Panc1 (cell line): ENCODE data around the gene KLF17. TPM values are rescaled to one million over a fixed set of nuclear protein-coding genes. Genes with fewer than 3 reads are reported as not detected.

Experiments used
- ATAC-seq: fragments of 200-7000 bp; cut with Tn5 transposase; 2 replicates; pipeline ENCODE4 v1.9.1; 2020; ENCODE audit warnings: mild to moderate bottlenecking, moderate library complexity
- BruUV-seq: library from RNA; stranded (reverse); fragments of 400-500 nt; replicated peaks from 2 replicates; lab custom pipeline; 2021; lab: Mats Ljungman, UMichigan
- CTCF ChIA-PET: fragments of 300-600 bp; sonication (Branson Sonifier 250); formaldehyde crosslinking; loops from one replicate; lab custom pipeline; 2022; ENCODE audit warnings: antibody characterized with exemption; lab: Charles Lee
- POLR2A ChIA-PET: fragments of 300-600 bp; sonication (Branson Sonifier 250); formaldehyde crosslinking; loops from one replicate; lab custom pipeline; 2022; ENCODE audit warnings: antibody characterized with exemption; lab: Charles Lee
- DNase-seq: peaks from one replicate; pipeline ENCODE4 v3.0.0-alpha.2; 2010; ENCODE audit warnings: low read depth, low spot score
- H3K27ac ChIP-seq: 2 replicates; pipeline ENCODE4 v1.5.1; 2011; ENCODE audit warnings: mild to moderate bottlenecking, low read length, inconsistent platforms
- H3K27me3 ChIP-seq: fragments of 200-500 bp; sonication (Bioruptor generic); 2 replicates; pipeline ENCODE4 v1.6.0; 2014; ENCODE audit warnings: low read length, inconsistent platforms; ENCODE audit not compliant: control insufficient read depth, insufficient read depth
- H3K36me3 ChIP-seq: fragments of 200-500 bp; sonication (Bioruptor generic); 2 replicates; pipeline ENCODE4 v1.5.1; 2014; ENCODE audit warnings: inconsistent platforms, mild to moderate bottlenecking, low read length, moderate library complexity; ENCODE audit not compliant: control insufficient read depth, insufficient read depth
- H3K4me1 ChIP-seq: 2 replicates; pipeline ENCODE4 v1.5.1; 2011; ENCODE audit warnings: inconsistent platforms, mild to moderate bottlenecking, low read length, moderate library complexity; ENCODE audit not compliant: control insufficient read depth, insufficient read depth
- H3K4me3 ChIP-seq, 2 experiments: 2 replicates each; pipeline ENCODE4 v1.5.1; 2011 to 2012; ENCODE audit warnings: low read depth in 2 of 2, low read length in 2 of 2, mild to moderate bottlenecking in 2 of 2, inconsistent platforms in 1 of 2, moderate library complexity in 1 of 2
- H3K9me3 ChIP-seq: fragments of 200-500 bp; sonication (Bioruptor generic); 2 replicates; pipeline ENCODE4 v1.5.1; 2014; ENCODE audit warnings: low read depth, mild to moderate bottlenecking, inconsistent platforms, low read length, moderate library complexity; ENCODE audit not compliant: control insufficient read depth, insufficient read depth
- POLR2AphosphoS5 ChIP-seq: IDR thresholded peaks from 2 replicates; pipeline ENCODE4 v1.6.1; 2012; ENCODE audit warnings: mild to moderate bottlenecking, low read depth, low read length, moderate library complexity
- SIN3A ChIP-seq: IDR thresholded peaks from 2 replicates; pipeline ENCODE4 v1.6.1; 2012; ENCODE audit warnings: low read depth, mild to moderate bottlenecking, low read length, moderate library complexity, borderline replicate concordance; ENCODE audit not compliant: insufficient read depth
- TCF7L2 ChIP-seq: IDR thresholded peaks from 2 replicates; pipeline ENCODE4 v1.6.1; 2011; ENCODE audit warnings: mild to moderate bottlenecking, low read depth, low read length, inconsistent platforms
- in situ Hi-C: cut with HindIII; loops from 2 replicates; pipeline ENCODE4 v1.10.0; 2016; ENCODE audit warnings: low sequenced_read_pairs, low pct_unique_long_range_greater_than_20kb
- intact Hi-C: fragments of 100-400 bp; cut with micrococcal nuclease; formaldehyde crosslinking; loops from one replicate; pipeline ENCODE4 v1.10.0; 2022; ENCODE audit not compliant: unreplicated experiment
- total RNA-seq: library from RNA; stranded (reverse); gene quantifications from one replicate; pipeline ENCODE4 v1.2.1, GENCODE V29; 2021; ENCODE audit not compliant: unreplicated experiment
- TF ChIP-seq, protein P1 (sequence below), 2 experiments: IDR thresholded peaks; 2 replicates each; pipeline ENCODE4 v1.6.1; 2011 to 2012; ENCODE audit warnings: low read depth in 2 of 2, control low read depth in 1 of 2, low read length in 1 of 2, mild to moderate bottlenecking in 1 of 2, moderate library complexity in 1 of 2; ENCODE audit not compliant: insufficient read depth in 1 of 2
- TF ChIP-seq, protein P2 (sequence below): fragments of 450-650 bp; IDR thresholded peaks from 2 replicates; pipeline ENCODE4 v1.5.1; 2017; ENCODE audit warnings: mild to moderate bottlenecking

The KLF17 gene
- total RNA-seq, 1 experiment from 2014 or later = not detected

DNA sequence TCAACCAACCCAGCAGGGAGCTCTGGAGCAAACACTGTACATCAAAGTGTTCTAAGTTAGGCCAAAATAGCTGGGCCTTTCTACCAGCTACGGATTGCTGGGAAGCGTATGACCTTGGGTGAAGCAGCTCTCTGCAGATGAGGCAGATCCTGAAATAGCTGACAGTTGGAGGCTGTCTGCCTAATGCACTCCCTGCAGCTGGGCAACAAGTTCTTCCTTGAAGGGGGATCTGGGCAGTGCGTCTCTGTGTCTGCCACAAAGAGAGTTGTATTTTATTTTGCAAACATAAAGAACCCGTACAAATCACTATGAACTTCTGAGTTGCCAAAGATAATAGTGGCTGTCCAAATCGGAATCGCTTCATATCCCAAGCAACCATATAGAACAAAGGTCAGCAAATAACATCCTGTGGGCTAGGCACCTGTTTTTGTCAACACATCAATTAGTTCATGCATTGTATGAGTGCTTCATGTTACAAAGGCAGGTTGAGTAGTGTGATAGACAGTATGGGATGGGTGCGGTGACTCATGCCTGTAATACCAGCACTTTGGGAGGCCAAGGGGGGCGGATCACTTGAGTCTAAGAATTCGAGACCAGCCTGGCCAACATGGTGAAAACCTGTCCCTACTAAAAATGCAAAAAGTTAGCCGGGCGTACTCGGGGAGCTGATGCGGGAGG, 29.1 kb upstream of the KLF17 start:
- no peak overlapping the region for H3K27ac ChIP-seq
- H3K4me1 ChIP-seq = no peaks in the 10 kb centered on the region
- DNase-seq = no peak
- in situ Hi-C loops = no loop called here
- H3K4me3 ChIP-seq = no peak overlapping the region
- no peaks in the 10 kb centered on the region for H3K36me3 ChIP-seq
- H3K27me3 ChIP-seq = no peaks in the 10 kb centered on the region
- CTCF ChIA-PET = interaction anchor here (0.6 kb wide), 2 partner anchors 80 to 235 kb away, joined by 3 to 7 read pairs; no protein-coding TSS in a partner anchor
- H3K9me3 ChIP-seq = no peaks in the 10 kb centered on the region
- intact Hi-C loops = loop anchor here (10.0 kb wide), 1 partner anchor 105 kb away; no protein-coding TSS in a partner anchor
- ATAC-seq = peak; percentile 33; the same call in 1 of the 2 replicates
- POLR2A ChIA-PET = interaction anchor here (0.6 kb wide), 1 partner anchor 128 kb away, joined by 3 read pairs; no protein-coding TSS in a partner anchor
- TF ChIP-seq SIN3A (no peak), POLR2AphosphoS5 (no peak), TCF7L2 (no peak)
- TF ChIP-seq, protein P1, sequence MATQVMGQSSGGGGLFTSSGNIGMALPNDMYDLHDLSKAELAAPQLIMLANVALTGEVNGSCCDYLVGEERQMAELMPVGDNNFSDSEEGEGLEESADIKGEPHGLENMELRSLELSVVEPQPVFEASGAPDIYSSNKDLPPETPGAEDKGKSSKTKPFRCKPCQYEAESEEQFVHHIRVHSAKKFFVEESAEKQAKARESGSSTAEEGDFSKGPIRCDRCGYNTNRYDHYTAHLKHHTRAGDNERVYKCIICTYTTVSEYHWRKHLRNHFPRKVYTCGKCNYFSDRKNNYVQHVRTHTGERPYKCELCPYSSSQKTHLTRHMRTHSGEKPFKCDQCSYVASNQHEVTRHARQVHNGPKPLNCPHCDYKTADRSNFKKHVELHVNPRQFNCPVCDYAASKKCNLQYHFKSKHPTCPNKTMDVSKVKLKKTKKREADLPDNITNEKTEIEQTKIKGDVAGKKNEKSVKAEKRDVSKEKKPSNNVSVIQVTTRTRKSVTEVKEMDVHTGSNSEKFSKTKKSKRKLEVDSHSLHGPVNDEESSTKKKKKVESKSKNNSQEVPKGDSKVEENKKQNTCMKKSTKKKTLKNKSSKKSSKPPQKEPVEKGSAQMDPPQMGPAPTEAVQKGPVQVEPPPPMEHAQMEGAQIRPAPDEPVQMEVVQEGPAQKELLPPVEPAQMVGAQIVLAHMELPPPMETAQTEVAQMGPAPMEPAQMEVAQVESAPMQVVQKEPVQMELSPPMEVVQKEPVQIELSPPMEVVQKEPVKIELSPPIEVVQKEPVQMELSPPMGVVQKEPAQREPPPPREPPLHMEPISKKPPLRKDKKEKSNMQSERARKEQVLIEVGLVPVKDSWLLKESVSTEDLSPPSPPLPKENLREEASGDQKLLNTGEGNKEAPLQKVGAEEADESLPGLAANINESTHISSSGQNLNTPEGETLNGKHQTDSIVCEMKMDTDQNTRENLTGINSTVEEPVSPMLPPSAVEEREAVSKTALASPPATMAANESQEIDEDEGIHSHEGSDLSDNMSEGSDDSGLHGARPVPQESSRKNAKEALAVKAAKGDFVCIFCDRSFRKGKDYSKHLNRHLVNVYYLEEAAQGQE (IDR thresholded peaks at IDR 0.05; ENCODE audit: insufficient read depth in 1 of 2, low read depth in 2 of 2, low read length in 1 of 2) = no peak
- TF ChIP-seq, protein P2, sequence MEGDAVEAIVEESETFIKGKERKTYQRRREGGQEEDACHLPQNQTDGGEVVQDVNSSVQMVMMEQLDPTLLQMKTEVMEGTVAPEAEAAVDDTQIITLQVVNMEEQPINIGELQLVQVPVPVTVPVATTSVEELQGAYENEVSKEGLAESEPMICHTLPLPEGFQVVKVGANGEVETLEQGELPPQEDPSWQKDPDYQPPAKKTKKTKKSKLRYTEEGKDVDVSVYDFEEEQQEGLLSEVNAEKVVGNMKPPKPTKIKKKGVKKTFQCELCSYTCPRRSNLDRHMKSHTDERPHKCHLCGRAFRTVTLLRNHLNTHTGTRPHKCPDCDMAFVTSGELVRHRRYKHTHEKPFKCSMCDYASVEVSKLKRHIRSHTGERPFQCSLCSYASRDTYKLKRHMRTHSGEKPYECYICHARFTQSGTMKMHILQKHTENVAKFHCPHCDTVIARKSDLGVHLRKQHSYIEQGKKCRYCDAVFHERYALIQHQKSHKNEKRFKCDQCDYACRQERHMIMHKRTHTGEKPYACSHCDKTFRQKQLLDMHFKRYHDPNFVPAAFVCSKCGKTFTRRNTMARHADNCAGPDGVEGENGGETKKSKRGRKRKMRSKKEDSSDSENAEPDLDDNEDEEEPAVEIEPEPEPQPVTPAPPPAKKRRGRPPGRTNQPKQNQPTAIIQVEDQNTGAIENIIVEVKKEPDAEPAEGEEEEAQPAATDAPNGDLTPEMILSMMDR = no peak
- no TSS peak for BruUV-seq

DNA sequence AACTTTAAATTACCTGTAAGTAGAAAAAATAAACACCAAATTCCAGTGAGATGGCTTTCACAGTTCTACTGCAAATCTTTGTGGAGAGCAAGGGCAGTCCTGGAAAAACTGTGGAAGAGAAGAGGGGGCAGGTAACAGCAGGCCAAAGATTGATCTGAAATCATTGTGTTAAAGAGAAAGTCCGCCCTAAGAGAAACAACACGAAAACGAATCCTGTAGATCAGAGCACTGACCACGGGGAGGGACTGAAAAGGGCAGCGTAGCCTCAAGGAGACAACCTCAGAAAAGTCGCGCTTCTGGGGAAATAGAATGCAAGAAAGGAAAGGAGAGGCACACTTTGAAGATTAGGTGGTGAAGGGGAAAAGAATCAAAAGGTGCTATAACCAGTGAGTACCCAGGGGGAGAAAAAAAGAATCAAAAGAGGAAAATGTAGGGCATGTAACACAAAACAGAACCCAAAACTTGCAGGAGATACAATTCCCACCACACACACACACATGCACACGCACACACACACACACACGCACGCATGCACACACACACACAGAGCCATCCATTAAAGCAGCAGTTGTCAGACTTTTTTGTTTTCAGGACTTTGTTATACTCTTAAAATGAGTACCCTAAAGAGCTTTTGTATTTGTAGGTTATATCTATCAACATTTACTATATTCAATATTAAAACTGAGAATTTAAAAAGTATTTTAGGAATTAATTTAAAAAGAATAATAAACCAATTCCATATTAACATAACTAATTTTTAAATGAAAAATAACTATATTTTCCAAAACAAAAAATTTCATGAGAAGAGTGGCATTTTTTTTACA, 28.0 kb upstream of the KLF17 start:
- H3K36me3 ChIP-seq = no peaks in the 10 kb centered on the region
- H3K27ac ChIP-seq = no peak overlapping the region
- TF ChIP-seq, protein P2 = no peak
- TF ChIP-seq TCF7L2 (no peak), SIN3A (no peak), POLR2AphosphoS5 (no peak)
- TF ChIP-seq, protein P1 (IDR thresholded peaks at IDR 0.05; ENCODE audit: insufficient read depth in 1 of 2, low read depth in 2 of 2, low read length in 1 of 2) = no peak
- H3K4me1 ChIP-seq = no peaks in the 10 kb centered on the region
- intact Hi-C loops = loop anchor here (10.0 kb wide), 1 partner anchor 104 kb away; no protein-coding TSS in a partner anchor
- no TSS peak for BruUV-seq
- no peaks in the 10 kb centered on the region for H3K9me3 ChIP-seq
- DNase-seq = no peak
- ChIA-PET CTCF (interaction anchor here (0.7 kb wide), 1 partner anchor 504 kb away, joined by 6 read pairs; no protein-coding TSS in a partner anchor), POLR2A (interaction anchor here (0.6 kb wide), 1 partner anchor 10 kb away, joined by 3 read pairs; no protein-coding TSS in a partner anchor)
- no peaks in the 10 kb centered on the region for H3K27me3 ChIP-seq
- ATAC-seq = no peak
- in situ Hi-C loops = no loop called here
- H3K4me3 ChIP-seq = no peak overlapping the region
